DMS114 treated with DMSO at 0.1 percent for 48 hours (cell line): Measurements from ENCODE around the gene RNMT.
"Not testable (repeated sequence)": the region's sequence is repeated elsewhere in the genome, so short reads cannot be mapped to it uniquely, and the experiment has no call there.

ENCODE experiments used
- DNase-seq: peaks from one replicate; lab custom pipeline; 2025; ENCODE audit not compliant: unreplicated experiment; lab: John Stamatoyannopoulos, UW

Gene RNMT

DNA sequence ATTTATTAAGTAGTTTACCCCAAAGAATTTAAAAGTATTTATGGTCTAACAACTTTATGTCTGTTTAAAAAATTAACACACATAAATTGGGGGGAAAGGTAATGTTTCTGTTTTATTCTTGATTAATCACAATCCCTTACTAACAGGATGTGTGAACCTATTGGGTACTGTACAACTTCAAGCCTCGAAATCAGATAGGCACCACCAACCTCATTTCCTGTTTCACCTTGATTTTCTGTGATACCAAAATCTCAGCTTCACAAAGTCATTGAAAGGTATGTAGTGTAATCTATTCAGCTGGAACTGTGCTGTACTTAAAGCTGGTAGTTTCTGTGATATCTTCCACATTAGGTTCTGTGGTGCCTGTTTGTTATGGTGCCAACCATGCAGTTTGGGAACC lies 4.0 kb downstream of the RNMT start:
- no peak for DNase-seq

- DNase-seq = no peak
Observed at GRCh38 chr18:13735681-13736080, 9.2 kb downstream of the RNMT start.

DNA sequence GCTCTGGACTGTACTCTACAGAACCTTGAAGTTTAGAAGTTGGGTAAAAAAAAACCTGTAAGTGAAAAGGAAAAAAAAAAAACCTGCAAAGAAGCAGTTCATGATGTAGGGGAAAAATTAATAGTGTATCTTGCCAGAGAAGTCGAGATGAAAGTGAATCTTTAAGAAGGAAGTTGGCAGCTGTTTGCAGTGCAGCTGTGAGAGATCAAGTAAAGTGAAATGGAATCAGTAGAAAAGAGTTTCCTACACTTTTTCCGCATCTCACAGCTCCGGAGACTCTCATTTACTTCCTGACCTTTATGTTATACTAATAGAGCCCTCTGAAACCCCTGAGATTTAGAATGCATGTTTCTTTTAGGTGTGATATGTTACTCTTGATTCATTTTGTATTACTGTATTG lies 19.2 kb downstream of the RNMT start:
- no peak for DNase-seq

- no peak for DNase-seq
Observed at GRCh38 chr18:13746633-13747032, 20.2 kb downstream of the RNMT start.

DNA sequence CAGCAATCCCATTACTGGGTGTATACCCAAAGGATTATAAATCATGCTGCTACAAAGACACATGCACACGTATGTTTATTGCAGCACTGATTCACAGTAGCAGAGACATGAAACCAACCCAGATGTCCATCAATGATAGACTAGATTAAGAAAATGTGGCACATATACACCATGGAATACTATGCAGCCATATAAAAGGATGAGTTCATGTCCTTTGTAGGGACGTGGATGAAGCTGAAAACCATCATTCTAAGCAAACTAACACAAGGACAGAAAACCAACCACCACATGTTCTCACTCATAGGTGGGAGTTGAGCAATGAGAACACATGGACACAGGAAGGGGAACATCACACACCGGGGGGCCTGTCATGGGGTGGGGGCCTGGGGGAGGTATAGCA lies 25.1 kb downstream of the RNMT start:
- not testable (repeated sequence) for DNase-seq

GRCh38 chr18:13756261-13756660 lies 29.8 kb downstream of the RNMT start:
- no peak for DNase-seq

GRCh38 chr18:13756671-13757070 lies 30.2 kb downstream of the RNMT start:
- DNase-seq = no peak

GRCh38 chr18:13758622-13759021 lies 32.1 kb downstream of the RNMT start:
- DNase-seq = no peak

- DNase-seq = no peak
Observed at GRCh38 chr18:13760047-13760446, 33.6 kb downstream of the RNMT start.

GRCh38 chr18:13762690-13763439 lies 36.4 kb downstream of the RNMT start:
- no peak for DNase-seq

GRCh38 chr18:13775058-13775457 lies 48.6 kb downstream of the RNMT start:
- DNase-seq = no peak

DNA sequence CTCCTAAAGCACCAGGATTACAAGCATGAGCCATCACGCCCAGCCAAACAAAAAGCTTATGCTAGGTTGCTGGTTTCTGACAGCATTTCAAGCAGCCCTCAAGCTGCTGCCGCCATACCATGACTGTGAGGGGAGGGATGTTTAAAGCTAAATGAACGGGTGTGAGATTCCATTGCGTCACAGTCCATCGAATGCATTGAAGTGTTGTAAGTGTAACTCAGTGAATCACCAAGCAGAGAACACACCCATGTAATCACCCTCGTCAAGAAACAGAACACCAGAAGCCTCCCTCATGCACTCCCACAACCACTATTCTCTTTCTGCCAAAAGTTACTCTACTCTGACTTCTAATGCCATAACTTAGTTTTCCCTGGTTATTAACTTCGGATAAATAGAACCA lies 64.7 kb downstream of the RNMT start:
- no peak for DNase-seq

- DNase-seq = no peak
Observed at GRCh38 chr18:13793819-13794218, 67.3 kb downstream of the RNMT start.

- no peak for DNase-seq
Observed at GRCh38 chr18:13796515-13796914, 70.0 kb downstream of the RNMT start.

DNA sequence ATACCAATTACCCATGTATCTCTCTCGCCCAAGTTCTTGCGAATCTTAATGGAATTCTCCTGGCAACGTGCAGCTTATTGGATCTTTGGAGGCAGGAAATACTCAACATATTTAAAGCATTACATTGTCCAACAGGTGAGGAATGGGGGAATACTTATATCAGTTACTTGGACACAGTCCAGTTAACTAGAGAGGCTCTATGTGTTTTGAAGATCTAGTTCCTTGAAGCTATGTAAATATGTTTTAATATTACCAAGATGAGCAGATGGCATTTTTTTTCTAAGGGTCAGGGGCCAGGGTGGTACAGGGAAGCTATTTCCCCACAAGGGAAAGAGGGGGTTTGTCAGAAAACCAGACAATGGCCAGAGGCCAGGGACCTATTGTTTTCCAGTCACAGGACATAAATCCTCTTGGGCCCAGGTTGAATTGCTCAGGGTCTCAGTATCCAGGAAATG lies 70.7 kb downstream of the RNMT start:
- no peak for DNase-seq

- no peak for DNase-seq
Observed at GRCh38 chr18:13799396-13799795, 72.9 kb downstream of the RNMT start.

DNA sequence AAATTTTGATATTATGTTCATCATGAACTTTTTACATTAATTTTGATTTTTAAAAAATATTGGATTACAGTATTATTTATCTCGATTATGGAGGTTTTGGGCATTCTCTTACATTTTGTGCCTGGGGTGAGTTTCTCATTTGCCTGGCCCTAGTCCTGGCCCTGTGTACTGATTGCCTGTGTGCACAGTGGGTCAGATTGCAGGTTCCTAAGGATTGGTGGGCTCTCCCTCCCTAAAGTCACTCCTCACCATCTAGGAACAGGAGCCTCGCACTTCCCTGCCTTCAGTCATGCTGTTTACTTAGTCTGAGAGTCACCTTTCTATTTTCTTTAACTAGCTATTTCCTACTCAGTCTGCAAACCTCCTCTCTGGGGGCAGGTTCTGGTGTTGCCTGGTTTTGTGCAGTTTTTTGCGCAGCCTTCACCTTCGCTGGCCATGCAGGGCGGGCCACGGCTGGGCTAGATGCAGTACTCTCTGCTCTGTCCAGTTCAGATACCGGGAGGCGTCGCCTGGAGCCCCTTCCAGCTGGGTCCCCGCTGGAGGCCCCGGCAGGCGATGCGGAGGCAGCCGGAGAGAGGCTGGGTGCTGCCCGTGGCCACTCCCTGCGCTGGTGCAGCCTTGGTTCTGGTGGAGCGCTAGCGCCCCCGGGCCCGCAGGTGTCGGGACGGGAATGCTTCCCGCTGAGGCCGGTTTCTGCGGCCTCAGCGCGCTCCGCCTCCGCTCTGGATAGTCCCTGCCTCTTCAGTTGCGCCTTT lies 74.2 kb downstream of the RNMT start:
- peak; percentile 71 for DNase-seq

GRCh38 chr18:13801260-13801601 lies 74.8 kb downstream of the RNMT start:
- DNase-seq = no peak

GRCh38 chr18:13804305-13804704 lies 77.8 kb downstream of the RNMT start:
- no peak for DNase-seq

- no peak for DNase-seq
Observed at GRCh38 chr18:13808294-13809042, 82.0 kb downstream of the RNMT start.

DNA sequence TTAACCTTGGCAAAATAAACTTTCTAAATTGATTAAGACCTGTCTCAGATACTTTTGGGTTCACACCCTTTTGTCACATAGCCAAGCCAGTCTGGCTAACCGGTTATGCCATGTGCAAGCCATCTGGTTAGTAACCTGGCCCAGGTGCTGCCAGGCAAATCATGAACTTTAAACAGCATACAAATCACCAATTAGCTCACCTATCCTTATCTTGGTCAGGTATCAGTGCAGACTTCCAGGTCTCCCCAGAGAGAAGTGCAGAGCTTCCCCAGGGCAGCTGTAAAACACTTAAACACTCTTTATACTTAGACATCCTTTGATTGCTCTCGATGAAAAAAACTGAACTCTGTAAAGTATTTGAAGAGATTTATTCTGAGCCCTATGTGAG lies 82.6 kb downstream of the RNMT start:
- DNase-seq = no peak
